HFFc6 (cell line): Measurements from ENCODE around the gene MAGEA6. TPM values are rescaled to one million over a fixed set of nuclear protein-coding genes. Genes with fewer than 3 reads are reported as not detected.
"Not testable (repeated sequence)": the region's sequence is repeated elsewhere in the genome, so short reads cannot be mapped to it uniquely, and the experiment has no call there.

ENCODE experiments used
- DNase-seq: peaks from one replicate; pipeline ENCODE4 v3.0.0-alpha.2; 2018
- H3K27ac Mint-ChIP-seq: 2 replicates; pipeline ENCODE4 v1.8.0; 2020; ENCODE audit warnings: mild to moderate bottlenecking, mixed read lengths
- H3K27me3 Mint-ChIP-seq: 2 replicates; pipeline ENCODE4 v1.8.0; 2021; ENCODE audit warnings: mild to moderate bottlenecking, moderate library complexity, mixed read lengths; ENCODE audit not compliant: insufficient read depth
- H3K36me3 Mint-ChIP-seq: 2 replicates; pipeline ENCODE4 v1.8.0; 2021; ENCODE audit warnings: low read depth, mixed read lengths
- H3K4me1 Mint-ChIP-seq: 2 replicates; pipeline ENCODE4 v1.8.0; 2020; ENCODE audit warnings: low read depth, mixed read lengths
- H3K4me3 Mint-ChIP-seq: 2 replicates; pipeline ENCODE4 v1.8.0; 2020; ENCODE audit warnings: mild to moderate bottlenecking, moderate library complexity, mixed read lengths
- H3K9me3 Mint-ChIP-seq: 2 replicates; pipeline ENCODE4 v1.8.0; 2020; ENCODE audit warnings: mild to moderate bottlenecking, mixed read lengths
- CTCF ChIP-seq: fragments of 200-600 bp; sonication (generic); IDR thresholded peaks from 2 replicates; pipeline ENCODE4 v1.5.0; 2021; ENCODE audit warnings: antibody characterized with exemption, mild to moderate bottlenecking
- total RNA-seq, 6 experiments: library from RNA; stranded (reverse); fragmentation: NEBNext Ultra II Directional; extraction: Animal tissue kit (Norgen Biotek cat#: 25700); gene quantifications; 2 replicates in 1 of 6; 3 replicates in 5 of 6; pipeline ENCODE4 v1.2.3, GENCODE V29; 2021

MAGEA6 gene
- total RNA-seq, 6 experiments from 2014 or later: 0.12 to 0.18 TPM; not detected in 4

- peaks cover 22% of the 10 kb centered on the region for H3K4me1 Mint-ChIP-seq
- no peak for DNase-seq
- H3K27me3 Mint-ChIP-seq: peaks cover 2% of the 10 kb centered on the region; the same call in 1 of the 2 replicates
- H3K27ac Mint-ChIP-seq: no peak overlapping the region
- H3K9me3 Mint-ChIP-seq: no peaks in the 10 kb centered on the region
- no peak overlapping the region for H3K4me3 Mint-ChIP-seq
- H3K36me3 Mint-ChIP-seq: no peaks in the 10 kb centered on the region
- TF ChIP-seq CTCF: no peak
These were observed 40.9 kb upstream of the MAGEA6 start for GRCh38 chrX:152810403-152810802.

GRCh38 chrX:152806035-152806434 is 36.5 kb upstream of the MAGEA6 start:
- Mint-ChIP-seq H3K27ac (no peak overlapping the region), H3K4me3 (no peak overlapping the region), H3K9me3 (no peaks in the 10 kb centered on the region), H3K27me3 (no peaks in the 10 kb centered on the region; the same call in none of the 2 replicates), H3K4me1 (peaks cover 5% of the 10 kb centered on the region; the same call in 1 of the 2 replicates), H3K36me3 (no peaks in the 10 kb centered on the region)
- no peak for DNase-seq
- TF ChIP-seq CTCF: no peak

- no peak overlapping the region for H3K4me3 Mint-ChIP-seq
- H3K27me3 Mint-ChIP-seq: peaks cover 1% of the 10 kb centered on the region
- H3K27ac Mint-ChIP-seq: no peak overlapping the region
- DNase-seq: no peak
- no peak for TF ChIP-seq CTCF
- no peaks in the 10 kb centered on the region for H3K36me3 Mint-ChIP-seq
- no peaks in the 10 kb centered on the region for H3K4me1 Mint-ChIP-seq
- no peaks in the 10 kb centered on the region for H3K9me3 Mint-ChIP-seq
These were observed 29.5 kb upstream of the MAGEA6 start for GRCh38 chrX:152798945-152799344.

- not testable (repeated sequence) for H3K4me3 Mint-ChIP-seq, H3K27ac Mint-ChIP-seq, H3K36me3 Mint-ChIP-seq, H3K4me1 Mint-ChIP-seq, H3K27me3 Mint-ChIP-seq, DNase-seq, H3K9me3 Mint-ChIP-seq
These were observed 17.6 kb upstream of the MAGEA6 start for GRCh38 chrX:152787062-152787461.

- not testable (repeated sequence) for DNase-seq, H3K4me1 Mint-ChIP-seq, H3K9me3 Mint-ChIP-seq, H3K4me3 Mint-ChIP-seq, H3K27ac Mint-ChIP-seq, H3K27me3 Mint-ChIP-seq, H3K36me3 Mint-ChIP-seq
These were observed 2.9 kb downstream of the MAGEA6 start for GRCh38 chrX:152766562-152766961.

GRCh38 chrX:152761582-152761981 is 7.9 kb downstream of the MAGEA6 start:
- H3K27me3 Mint-ChIP-seq, H3K4me3 Mint-ChIP-seq, H3K4me1 Mint-ChIP-seq: not testable (repeated sequence)

GRCh38 chrX:152759544-152759943 is 9.9 kb downstream of the MAGEA6 start:
- H3K9me3 Mint-ChIP-seq, H3K4me3 Mint-ChIP-seq, H3K27ac Mint-ChIP-seq, H3K27me3 Mint-ChIP-seq, H3K36me3 Mint-ChIP-seq, DNase-seq, H3K4me1 Mint-ChIP-seq: not testable (repeated sequence)

More at GRCh38 chrX:152761582-152761981, 7.9 kb downstream of the MAGEA6 start:
- not testable (repeated sequence) for H3K9me3 Mint-ChIP-seq, DNase-seq, H3K27ac Mint-ChIP-seq, H3K36me3 Mint-ChIP-seq

GRCh38 chrX:152758918-152759317 is 10.6 kb downstream of the MAGEA6 start, which contains the start of gene CSAG3:
Gene CSAG3 (plus strand): TSS chrX:152759218.
- H3K9me3 Mint-ChIP-seq, H3K4me3 Mint-ChIP-seq, H3K4me1 Mint-ChIP-seq, DNase-seq, H3K36me3 Mint-ChIP-seq, H3K27me3 Mint-ChIP-seq, H3K27ac Mint-ChIP-seq: not testable (repeated sequence)

GRCh38 chrX:152754871-152755270 is 14.6 kb downstream of the MAGEA6 start:
- DNase-seq, H3K4me3 Mint-ChIP-seq, H3K27ac Mint-ChIP-seq, H3K27me3 Mint-ChIP-seq, H3K4me1 Mint-ChIP-seq, H3K9me3 Mint-ChIP-seq, H3K36me3 Mint-ChIP-seq: not testable (repeated sequence)

GRCh38 chrX:152753686-152754650 is 15.5 kb downstream of the MAGEA6 start, which contains the start of gene MAGEA2:
Gene MAGEA2 (minus strand): TSS chrX:152753842. CDS start chrX:152751363, 2,479 bp downstream.
- not testable (repeated sequence) for H3K36me3 Mint-ChIP-seq, H3K4me1 Mint-ChIP-seq, DNase-seq

More at GRCh38 chrX:152753686-152754650, 15.5 kb downstream of the MAGEA6 start, which contains the start of gene MAGEA2:
- H3K27me3 Mint-ChIP-seq, H3K9me3 Mint-ChIP-seq, H3K4me3 Mint-ChIP-seq, H3K27ac Mint-ChIP-seq: not testable (repeated sequence)
